PC-3 (cell line): Measurements from ENCODE around the gene RUFY2. TPM values are rescaled to one million over a fixed set of nuclear protein-coding genes. Genes with fewer than 3 reads are reported as not detected.

ENCODE experiments used
- ATAC-seq: fragments of 200-7000 bp; cut with Tn5 transposase; 2 replicates; pipeline ENCODE4 v1.9.1; 2020; ENCODE audit warnings: mild to moderate bottlenecking, moderate library complexity
- BruUV-seq: library from RNA; stranded (reverse); fragments of 400-500 nt; replicated peaks from 2 replicates; lab custom pipeline; 2021; lab: Mats Ljungman, UMichigan
- CTCF ChIA-PET: fragments of 300-600 bp; sonication (Branson Sonifier 250); formaldehyde crosslinking; loops from one replicate; lab custom pipeline; 2022; ENCODE audit warnings: antibody characterized with exemption; lab: Charles Lee
- POLR2A ChIA-PET: fragments of 300-600 bp; sonication (Branson Sonifier 250); formaldehyde crosslinking; loops from one replicate; lab custom pipeline; 2022; ENCODE audit warnings: antibody characterized with exemption; ENCODE audit not compliant: unreplicated experiment; lab: Charles Lee
- DNase-seq: peaks from one replicate; pipeline ENCODE4 v3.0.0-alpha.2; 2015
- H2AFZ ChIP-seq: fragments of 300-600 bp; sonication (generic); 2 replicates; pipeline ENCODE4 v1.6.0; 2016; ENCODE audit warnings: antibody characterized with exemption, low read length
- H3F3A ChIP-seq: fragments of 300-600 bp; sonication (generic); one replicate; pipeline ENCODE4 v1.6.0; 2017; ENCODE audit warnings: antibody characterized with exemption, low read length, control low read depth, mild to moderate bottlenecking; ENCODE audit not compliant: unreplicated experiment
- H3K27ac ChIP-seq: fragments of 300-600 bp; sonication (generic); 2 replicates; pipeline ENCODE4 v1.5.1; 2016; ENCODE audit warnings: mild to moderate bottlenecking, low read length
- H3K27me3 ChIP-seq: fragments of 300-600 bp; sonication (generic); 2 replicates; pipeline ENCODE4 v1.6.1; 2016; ENCODE audit warnings: low read length, mixed read lengths
- H3K36me3 ChIP-seq: fragments of 300-600 bp; sonication (generic); 2 replicates; pipeline ENCODE4 v1.6.1; 2016; ENCODE audit warnings: low read depth, mixed run types, low read length, mixed read lengths
- H3K4me1 ChIP-seq: fragments of 300-600 bp; sonication (generic); 2 replicates; pipeline ENCODE4 v1.5.1; 2016; ENCODE audit warnings: low read length; ENCODE audit not compliant: insufficient read depth
- H3K4me2 ChIP-seq: fragments of 300-600 bp; sonication (generic); 2 replicates; pipeline ENCODE4 v1.6.0; 2016; ENCODE audit warnings: low read length
- H3K4me3 ChIP-seq: fragments of 300-600 bp; sonication (generic); 2 replicates; pipeline ENCODE4 v1.5.1; 2016; ENCODE audit warnings: mild to moderate bottlenecking, low read length, mixed read lengths
- H3K79me2 ChIP-seq: fragments of 300-600 bp; sonication (generic); 2 replicates; pipeline ENCODE4 v1.6.1; 2017; ENCODE audit warnings: low read length, mixed read lengths
- H3K9ac ChIP-seq: fragments of 300-600 bp; sonication (generic); 2 replicates; pipeline ENCODE4 v1.6.0; 2016; ENCODE audit warnings: mild to moderate bottlenecking, low read length
- H3K9me2 ChIP-seq: fragments of 300-600 bp; sonication (generic); replicated peaks from 2 replicates; pipeline ENCODE4 v1.6.1; 2016; ENCODE audit warnings: mixed run types, low read length, mixed read lengths
- H3K9me3 ChIP-seq: fragments of 300-600 bp; sonication (generic); 2 replicates; pipeline ENCODE4 v1.6.1; 2016; ENCODE audit warnings: low read length, mixed read lengths
- H4K20me1 ChIP-seq: fragments of 300-600 bp; sonication (generic); 2 replicates; pipeline ENCODE4 v1.6.1; 2016; ENCODE audit warnings: low read length, mixed read lengths
- EZH2 ChIP-seq: fragments of 300-600 bp; sonication (generic); IDR thresholded peaks from one replicate; pipeline ENCODE4 v1.6.1; 2017; ENCODE audit warnings: antibody characterized with exemption, mild to moderate bottlenecking, low read length; ENCODE audit not compliant: unreplicated experiment
- EZH2phosphoT487 ChIP-seq: fragments of 300-600 bp; sonication (generic); IDR thresholded peaks from 2 replicates; pipeline ENCODE4 v1.6.1; 2018; ENCODE audit warnings: mild to moderate bottlenecking, antibody characterized with exemption, low read length, borderline replicate concordance
- intact Hi-C: fragments of 100-400 bp; cut with micrococcal nuclease; formaldehyde crosslinking; loops from 2 replicates; pipeline ENCODE4 v1.9.0; 2023
- total RNA-seq: library from RNA; depleted of rRNA; stranded (reverse); fragments of >200 nt; gene quantifications from 2 replicates; pipeline ENCODE4 v1.2.3, GENCODE V29; 2014
- TF ChIP-seq, protein P1 (sequence below): fragments of 300-600 bp; sonication (generic); conservative IDR thresholded peaks from 2 replicates; pipeline ENCODE4 v1.5.1; 2017; ENCODE audit warnings: antibody characterized with exemption, low read depth, mild to moderate bottlenecking, low read length

The RUFY2 gene
- total RNA-seq, 1 experiment from 2014 or later: 18.3 TPM

DNA sequence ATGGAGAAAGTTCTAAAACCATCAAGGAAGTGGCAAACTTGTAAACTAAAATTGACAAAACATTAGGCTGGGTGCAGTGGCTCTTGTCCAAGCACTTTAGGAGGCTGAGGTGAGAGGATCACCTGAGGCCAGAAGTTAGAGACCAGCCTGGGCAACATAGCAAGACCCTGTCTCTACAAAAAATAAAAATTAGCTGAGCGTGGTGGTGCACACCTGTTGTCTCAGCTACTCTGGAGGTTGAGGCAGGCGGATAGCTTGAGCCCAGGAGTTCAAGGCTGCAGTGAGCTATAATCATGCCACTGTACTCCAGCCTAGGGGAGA lies 104.6 kb downstream of the RUFY2 start:
- Histone ChIP-seq H3K27ac (no peak overlapping the region), H4K20me1 (no peaks in the 10 kb centered on the region), H3K9me3 (no peaks in the 10 kb centered on the region), H3K4me3 (no peak overlapping the region), H2AFZ (no peak overlapping the region), H3K27me3 (no peaks in the 10 kb centered on the region), H3K4me1 (peaks cover 8% of the 10 kb centered on the region; the same call in 1 of the 2 replicates), H3K36me3 (no peaks in the 10 kb centered on the region), H3K79me2 (no peaks in the 10 kb centered on the region), H3F3A (no peaks in the 10 kb centered on the region), H3K9me2 (no peaks in the 10 kb centered on the region), H3K9ac (no peak overlapping the region), H3K4me2 (no peak overlapping the region)
- POLR2A ChIA-PET: interaction anchor here (0.6 to 0.7 kb wide), 2 partner anchors 21 to 1344 kb away, joined by 3 to 19 read pairs; no protein-coding TSS in a partner anchor
- BruUV-seq: no TSS peak
- ATAC-seq (peak; percentile 11; the same call in 1 of the 2 replicates), DNase-seq (no peak)
- TF ChIP-seq EZH2 (no peak), EZH2phosphoT487 (no peak)
- TF ChIP-seq, protein P1, sequence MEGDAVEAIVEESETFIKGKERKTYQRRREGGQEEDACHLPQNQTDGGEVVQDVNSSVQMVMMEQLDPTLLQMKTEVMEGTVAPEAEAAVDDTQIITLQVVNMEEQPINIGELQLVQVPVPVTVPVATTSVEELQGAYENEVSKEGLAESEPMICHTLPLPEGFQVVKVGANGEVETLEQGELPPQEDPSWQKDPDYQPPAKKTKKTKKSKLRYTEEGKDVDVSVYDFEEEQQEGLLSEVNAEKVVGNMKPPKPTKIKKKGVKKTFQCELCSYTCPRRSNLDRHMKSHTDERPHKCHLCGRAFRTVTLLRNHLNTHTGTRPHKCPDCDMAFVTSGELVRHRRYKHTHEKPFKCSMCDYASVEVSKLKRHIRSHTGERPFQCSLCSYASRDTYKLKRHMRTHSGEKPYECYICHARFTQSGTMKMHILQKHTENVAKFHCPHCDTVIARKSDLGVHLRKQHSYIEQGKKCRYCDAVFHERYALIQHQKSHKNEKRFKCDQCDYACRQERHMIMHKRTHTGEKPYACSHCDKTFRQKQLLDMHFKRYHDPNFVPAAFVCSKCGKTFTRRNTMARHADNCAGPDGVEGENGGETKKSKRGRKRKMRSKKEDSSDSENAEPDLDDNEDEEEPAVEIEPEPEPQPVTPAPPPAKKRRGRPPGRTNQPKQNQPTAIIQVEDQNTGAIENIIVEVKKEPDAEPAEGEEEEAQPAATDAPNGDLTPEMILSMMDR: no peak
- intact Hi-C loops: loop anchor here (1.0 to 2.0 kb wide), 5 partner anchors 82 to 447 kb away; no protein-coding TSS in a partner anchor
- CTCF ChIA-PET: interaction anchor here (0.6 to 4.0 kb wide), 4 partner anchors 81 to 220 kb away, joined by 3 to 130 read pairs (median 4); no protein-coding TSS in a partner anchor

DNA sequence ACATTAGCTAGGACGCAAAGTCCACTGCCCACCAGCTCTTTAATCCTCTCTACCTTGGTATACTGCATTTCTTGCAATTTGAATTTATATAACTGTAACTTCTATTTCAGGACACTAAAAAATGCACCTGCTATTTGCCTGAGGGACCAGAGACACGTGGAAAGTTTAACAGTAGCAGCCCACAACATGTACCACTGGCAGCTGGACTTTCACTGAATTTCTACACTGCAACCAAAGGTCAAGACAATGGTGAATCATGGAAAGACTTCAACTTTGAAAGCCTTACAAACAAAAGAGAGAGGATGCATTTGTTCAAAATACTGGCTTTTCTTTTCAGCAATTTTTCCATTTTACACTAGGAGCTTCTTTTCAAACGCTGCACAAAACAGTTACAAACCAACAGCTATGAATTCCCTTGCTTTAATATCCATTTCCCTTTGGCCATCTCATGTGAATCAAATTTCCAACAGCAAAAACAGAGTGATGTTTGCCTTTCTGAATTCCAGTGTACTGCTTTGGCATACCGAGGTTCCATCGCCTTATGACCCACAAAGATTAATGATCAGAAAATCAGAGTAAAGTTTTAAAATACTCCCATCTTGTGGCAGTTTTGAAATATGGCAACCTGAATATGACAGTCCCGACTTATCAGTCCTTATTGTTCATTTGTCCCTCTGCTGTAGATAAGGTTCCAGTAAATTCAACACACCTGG lies 105.1 kb downstream of the RUFY2 start:
- Histone ChIP-seq H3K9ac (no peak overlapping the region), H3F3A (no peaks in the 10 kb centered on the region), H4K20me1 (no peaks in the 10 kb centered on the region), H3K4me3 (no peak overlapping the region), H3K36me3 (no peaks in the 10 kb centered on the region), H3K4me2 (peak overlapping the region; percentile 23; the same call in 1 of the 2 replicates), H3K27me3 (no peaks in the 10 kb centered on the region), H3K9me3 (no peaks in the 10 kb centered on the region), H3K9me2 (no peaks in the 10 kb centered on the region), H3K27ac (no peak overlapping the region), H3K79me2 (no peaks in the 10 kb centered on the region), H2AFZ (peak overlapping the region; percentile 27; the same call in 1 of the 2 replicates), H3K4me1 (peaks cover 8% of the 10 kb centered on the region; the same call in 1 of the 2 replicates)
- no peak for TF ChIP-seq EZH2
- TF ChIP-seq, protein P1: peak; percentile 97
- ATAC-seq: peak; percentile 91
- ChIA-PET POLR2A (interaction anchor here (0.5 to 0.7 kb wide), 2 partner anchors 22 to 194 kb away, joined by 3 read pairs; no protein-coding TSS in a partner anchor), CTCF (interaction anchor here (0.5 to 4.0 kb wide), 10 partner anchors 12 to 446 kb away, joined by 3 to 130 read pairs (median 4); no protein-coding TSS in a partner anchor)
- peak; percentile 94 for DNase-seq
- intact Hi-C loops: loop anchor here (1.0 to 2.0 kb wide), 5 partner anchors 81 to 447 kb away; no protein-coding TSS in a partner anchor
- BruUV-seq: no TSS peak
